ENCODE data around the gene PFKFB4. TPM values are rescaled to one million over a fixed set of nuclear protein-coding genes. Genes with fewer than 3 reads are reported as not detected.

PFKFB4 gene
- total RNA-seq, 2 donors from 2014 or later = 9.9 to 89.0 TPM

DNA sequence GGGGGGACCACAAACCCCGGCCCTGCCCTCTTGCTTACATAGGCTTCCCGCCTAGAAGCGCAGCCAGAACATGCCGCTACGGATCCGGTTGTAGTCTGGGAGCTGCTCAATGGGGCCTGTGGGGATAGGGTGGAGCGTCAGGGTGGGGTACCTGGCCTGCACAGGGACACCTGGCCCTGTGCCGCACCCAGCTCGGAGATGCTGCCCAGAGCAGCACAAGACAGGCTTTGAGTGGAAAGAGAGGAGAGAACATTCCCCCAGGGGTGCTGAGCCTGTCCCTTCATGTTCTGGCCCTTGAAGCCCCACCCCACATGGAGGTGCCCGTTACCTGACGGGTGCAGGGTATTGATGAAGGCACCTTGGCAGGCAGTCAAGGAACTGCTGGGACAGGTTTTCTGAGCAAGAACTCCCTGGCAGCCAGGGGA is 42.5 kb upstream of the PFKFB4 start:
- Histone ChIP-seq H3K4me3 (no peak overlapping the region), H3K4me1 (replicated peaks) (peaks cover 27% of the 10 kb centered on the region), H3K27ac (peak overlapping the region; percentile 79 to 84), H3K27me3 (replicated peaks; ENCODE audit: insufficient read depth) (no peaks in the 10 kb centered on the region), H3K9me3 (no peaks in the 10 kb centered on the region), H3K36me3 (peaks cover 11 to 29% of the 10 kb centered on the region in 2 donors)
- TF ChIP-seq, protein P1, sequence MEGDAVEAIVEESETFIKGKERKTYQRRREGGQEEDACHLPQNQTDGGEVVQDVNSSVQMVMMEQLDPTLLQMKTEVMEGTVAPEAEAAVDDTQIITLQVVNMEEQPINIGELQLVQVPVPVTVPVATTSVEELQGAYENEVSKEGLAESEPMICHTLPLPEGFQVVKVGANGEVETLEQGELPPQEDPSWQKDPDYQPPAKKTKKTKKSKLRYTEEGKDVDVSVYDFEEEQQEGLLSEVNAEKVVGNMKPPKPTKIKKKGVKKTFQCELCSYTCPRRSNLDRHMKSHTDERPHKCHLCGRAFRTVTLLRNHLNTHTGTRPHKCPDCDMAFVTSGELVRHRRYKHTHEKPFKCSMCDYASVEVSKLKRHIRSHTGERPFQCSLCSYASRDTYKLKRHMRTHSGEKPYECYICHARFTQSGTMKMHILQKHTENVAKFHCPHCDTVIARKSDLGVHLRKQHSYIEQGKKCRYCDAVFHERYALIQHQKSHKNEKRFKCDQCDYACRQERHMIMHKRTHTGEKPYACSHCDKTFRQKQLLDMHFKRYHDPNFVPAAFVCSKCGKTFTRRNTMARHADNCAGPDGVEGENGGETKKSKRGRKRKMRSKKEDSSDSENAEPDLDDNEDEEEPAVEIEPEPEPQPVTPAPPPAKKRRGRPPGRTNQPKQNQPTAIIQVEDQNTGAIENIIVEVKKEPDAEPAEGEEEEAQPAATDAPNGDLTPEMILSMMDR (IDR thresholded peaks at IDR 0.05) = peak in 2 of 4 experiments; percentile 26 to 28
- peak; percentile 86 for TF ChIP-seq POLR2AphosphoS5 (IDR thresholded peaks at IDR 0.05)
- no peak for TF ChIP-seq POLR2A (IDR thresholded peaks at IDR 0.05)
- DNase-seq (ENCODE audit: low spot score) = peak; percentile 98
- WGBS = 22% methylated on average over 11 of the region's 11 CpGs
- intact Hi-C loops (cut with DNase I) = loop anchor here (5.0 kb wide), 2 partner anchors 42 to 132 kb away; partner anchors contain the start of gene PFKFB4

DNA sequence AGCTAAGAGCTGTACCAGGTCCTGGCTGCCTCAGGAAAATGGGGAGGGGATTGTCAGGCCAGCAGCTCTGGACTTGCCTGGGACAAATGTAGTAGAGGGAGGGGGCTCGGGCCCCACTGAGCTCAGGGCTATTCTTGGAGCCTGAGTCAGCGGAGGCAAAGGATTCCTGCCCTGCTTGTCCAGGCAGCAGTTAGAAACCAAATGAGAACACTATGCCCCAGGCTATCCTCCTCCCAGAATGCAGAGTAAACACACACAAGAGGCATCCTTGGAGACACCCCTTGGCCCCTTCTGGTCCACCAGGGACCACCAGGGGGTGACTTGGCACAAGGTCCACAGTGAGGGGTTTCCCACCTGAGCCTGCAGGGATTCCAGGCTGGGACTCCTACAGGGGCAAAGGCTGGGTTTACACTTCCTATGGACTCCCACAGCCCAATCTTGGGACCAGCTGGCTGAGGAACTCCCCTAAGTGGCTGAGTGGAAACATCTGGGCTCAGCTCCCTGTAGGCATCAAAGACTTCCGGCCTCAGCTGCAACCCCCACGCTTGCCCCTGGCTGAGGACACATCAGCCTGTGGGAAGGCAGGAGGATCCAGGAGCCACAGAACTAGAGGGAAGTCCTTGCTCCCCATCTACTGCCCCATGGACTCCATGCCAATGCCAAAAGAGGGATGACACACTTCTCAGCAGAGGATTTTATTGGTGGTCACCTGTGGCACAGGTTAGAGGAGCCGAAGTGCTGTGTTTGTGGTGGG is 41.9 kb upstream of the PFKFB4 start:
- no peaks in the 10 kb centered on the region for H3K9me3 ChIP-seq
- peak; percentile 93 for DNase-seq (ENCODE audit: low spot score)
- peaks cover 27% of the 10 kb centered on the region for H3K4me1 ChIP-seq (replicated peaks)
- no peak overlapping the region for H3K4me3 ChIP-seq
- 14% methylated on average over 5 of the region's 5 CpGs for WGBS
- H3K27ac ChIP-seq = peak overlapping the region; percentile 79 to 84
- H3K36me3 ChIP-seq = peaks cover 5 to 24% of the 10 kb centered on the region in 2 donors
- no peaks in the 10 kb centered on the region for H3K27me3 ChIP-seq (replicated peaks; ENCODE audit: insufficient read depth)
- peak; percentile 40 for TF ChIP-seq POLR2A (IDR thresholded peaks at IDR 0.05)
- TF ChIP-seq, protein P1 (IDR thresholded peaks at IDR 0.05) = no peak
- TF ChIP-seq POLR2AphosphoS5 (IDR thresholded peaks at IDR 0.05) = peak; percentile 80
- intact Hi-C loops (cut with DNase I) = loop anchor here (5.0 kb wide), 2 partner anchors 41 to 131 kb away; partner anchors contain the start of gene PFKFB4

DNA sequence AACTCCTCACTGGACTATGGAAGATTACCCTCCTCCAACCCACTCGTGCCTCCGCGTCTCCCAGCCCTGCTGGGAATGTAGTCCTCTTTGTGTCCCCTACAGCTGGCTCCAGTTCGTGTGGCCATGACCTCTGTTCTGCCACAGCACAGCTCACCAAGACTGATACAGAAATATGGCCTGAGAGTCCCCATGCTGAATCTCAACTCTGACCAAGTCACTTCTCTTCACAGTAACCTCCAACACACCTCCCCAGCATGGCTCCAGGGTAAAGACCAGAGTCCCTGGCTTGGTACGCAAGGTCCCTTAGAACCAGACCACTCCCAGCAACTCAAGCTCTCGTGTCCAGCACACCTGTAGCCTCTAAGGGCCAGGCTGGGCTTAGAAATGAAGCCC is 40.8 kb upstream of the PFKFB4 start:
- WGBS = 80% methylated on average over 6 of the region's 6 CpGs
- Histone ChIP-seq H3K27me3 (replicated peaks; ENCODE audit: insufficient read depth) (no peaks in the 10 kb centered on the region), H3K27ac (peak overlapping the region; percentile 79 to 84), H3K4me3 (no peak overlapping the region), H3K4me1 (replicated peaks) (peaks cover 27% of the 10 kb centered on the region), H3K36me3 (peaks cover 0 to 16% of the 10 kb centered on the region in 2 donors), H3K9me3 (no peaks in the 10 kb centered on the region)
- DNase-seq (ENCODE audit: low spot score) = no peak
- intact Hi-C loops (cut with DNase I) = loop anchor here (5.0 kb wide), 2 partner anchors 40 to 130 kb away; partner anchors contain the start of gene PFKFB4
- TF ChIP-seq POLR2A (IDR thresholded peaks at IDR 0.05) (no peak), POLR2AphosphoS5 (IDR thresholded peaks at IDR 0.05) (no peak)
- TF ChIP-seq, protein P1 (IDR thresholded peaks at IDR 0.05) = no peak

DNA sequence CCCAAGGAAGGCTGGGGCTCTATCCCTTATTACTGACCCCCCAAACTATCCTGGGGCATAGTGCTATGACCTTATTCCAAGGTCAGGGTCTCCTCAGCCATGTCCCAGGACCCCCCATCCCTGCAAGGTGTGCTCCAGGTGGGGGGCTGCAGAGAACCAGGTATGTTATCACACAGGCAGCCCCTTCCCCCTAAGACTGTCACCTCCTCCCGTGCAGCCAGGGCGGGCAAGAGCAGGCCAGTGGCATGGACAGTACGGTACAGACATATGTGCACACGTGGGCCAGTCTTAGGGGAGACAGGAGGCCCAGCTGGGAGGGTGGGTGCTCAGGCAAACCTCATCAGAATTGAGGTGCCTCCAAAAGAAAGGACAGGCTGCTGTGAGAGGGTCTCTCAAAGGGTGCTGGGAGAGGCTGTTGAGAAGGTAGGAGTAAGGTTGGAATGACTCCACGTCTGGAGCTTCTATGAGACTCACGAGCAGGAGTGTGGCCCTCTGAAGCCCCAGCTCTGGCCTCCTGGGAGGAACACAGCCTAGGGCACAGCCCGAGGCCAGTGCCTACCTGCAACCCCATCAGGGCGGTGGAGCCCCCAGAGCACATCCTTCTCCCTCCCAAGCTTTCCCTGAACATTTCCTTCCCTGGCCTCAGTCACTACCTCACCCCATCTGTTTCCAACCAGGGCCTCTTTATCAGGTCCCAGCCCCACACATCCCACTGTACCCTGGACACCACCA is 40.2 kb upstream of the PFKFB4 start:
- H3K36me3 ChIP-seq = peaks cover 0 to 16% of the 10 kb centered on the region in 2 donors
- intact Hi-C loops (cut with DNase I) = loop anchor here (5.0 kb wide), 2 partner anchors 40 to 130 kb away; partner anchors contain the start of gene PFKFB4
- no peaks in the 10 kb centered on the region for H3K27me3 ChIP-seq (replicated peaks; ENCODE audit: insufficient read depth)
- H3K4me1 ChIP-seq (replicated peaks) = peaks cover 27% of the 10 kb centered on the region
- no peak overlapping the region for H3K4me3 ChIP-seq
- TF ChIP-seq, protein P1 (IDR thresholded peaks at IDR 0.05) = no peak
- TF ChIP-seq POLR2AphosphoS5 (IDR thresholded peaks at IDR 0.05) = no peak
- TF ChIP-seq POLR2A (IDR thresholded peaks at IDR 0.05) = no peak
- peak overlapping the region; percentile 79 to 84 for H3K27ac ChIP-seq
- no peak for DNase-seq (ENCODE audit: low spot score)
- H3K9me3 ChIP-seq = no peaks in the 10 kb centered on the region
- WGBS = 74% methylated on average over 8 of the region's 8 CpGs
